Loucy (cell line): ENCODE measurements around the gene YIPF4.

ENCODE experiments used
- CTCF ChIP-seq: fragments of 200-600 bp; sonication (generic); conservative IDR thresholded peaks from 2 replicates; pipeline ENCODE4 v1.5.1; 2014; ENCODE audit warnings: mild to moderate bottlenecking, antibody characterized with exemption, low read length
- EZH2phosphoT487 ChIP-seq: fragments of 200-600 bp; IDR thresholded peaks from 2 replicates; pipeline ENCODE4 v1.6.1; 2018; ENCODE audit warnings: antibody characterized with exemption, mild to moderate bottlenecking, moderate library complexity, borderline replicate concordance

GRCh38 chr2:32248299-32248698 is 29.4 kb upstream of the YIPF4 start:
- TF ChIP-seq CTCF (no peak), EZH2phosphoT487 (no peak)
